ENCODE data around the gene ITLN1. TPM values are rescaled to one million over a fixed set of nuclear protein-coding genes. Genes with fewer than 3 reads are reported as not detected.
A peak's percentile ranks its signal among the peaks of the same experiment; 100 is the strongest.

ITLN1 gene
- total RNA-seq, 2 donors from 2014 or later = not detected

GRCh38 chr1:160838888-160839287, 46.1 kb downstream of the ITLN1 start:
- Mint-ChIP-seq H3K4me3 (peak overlapping the region; percentile 75 to 93), H3K36me3 (ENCODE audit: insufficient read depth in 2 of 2) (peaks cover 0 to under 1% of the 10 kb centered on the region in 2 donors), H3K27ac (peak overlapping the region; percentile 14), H3K27me3 (ENCODE audit: low read depth) (no peaks in the 10 kb centered on the region), H3K9me3 (no peaks in the 10 kb centered on the region), H3K4me1 (ENCODE audit: low read depth) (peaks cover 55% of the 10 kb centered on the region)
- DNase-seq (peak; percentile 42 to 57), ATAC-seq (replicated peaks in 1 of 2) (peak in 1 of 2 donors; percentile 10)

GRCh38 chr1:160837558-160838205, 47.3 kb downstream of the ITLN1 start:
- no peaks in the 10 kb centered on the region for H3K27me3 Mint-ChIP-seq (ENCODE audit: low read depth)
- H3K27ac Mint-ChIP-seq = peak overlapping the region; percentile 95
- H3K36me3 Mint-ChIP-seq (ENCODE audit: insufficient read depth in 2 of 2) = no peaks in the 10 kb centered on the region
- no peaks in the 10 kb centered on the region for H3K9me3 Mint-ChIP-seq
- peaks cover 60% of the 10 kb centered on the region for H3K4me1 Mint-ChIP-seq (ENCODE audit: low read depth)
- peak; percentile 81 to 83 for DNase-seq
- H3K4me3 Mint-ChIP-seq = peak overlapping the region; percentile 75 to 93
- peak; percentile 88 for ATAC-seq (replicated peaks in 1 of 2)

- peaks cover 60% of the 10 kb centered on the region for H3K4me1 Mint-ChIP-seq (ENCODE audit: low read depth)
- H3K9me3 Mint-ChIP-seq = no peaks in the 10 kb centered on the region
- peak overlapping the region; percentile 59 to 77 for H3K4me3 Mint-ChIP-seq
- H3K36me3 Mint-ChIP-seq (ENCODE audit: insufficient read depth in 2 of 2) = no peaks in the 10 kb centered on the region
- no peaks in the 10 kb centered on the region for H3K27me3 Mint-ChIP-seq (ENCODE audit: low read depth)
- H3K27ac Mint-ChIP-seq = peak overlapping the region; percentile 70
- DNase-seq = no peak
- ATAC-seq (replicated peaks in 1 of 2) = no peak
Observed at GRCh38 chr1:160836981-160837557, 47.9 kb downstream of the ITLN1 start.

GRCh38 chr1:160836561-160836960, 48.4 kb downstream of the ITLN1 start:
- peak overlapping the region; percentile 70 for H3K27ac Mint-ChIP-seq
- H3K27me3 Mint-ChIP-seq (ENCODE audit: low read depth) = no peaks in the 10 kb centered on the region
- H3K4me1 Mint-ChIP-seq (ENCODE audit: low read depth) = peaks cover 60% of the 10 kb centered on the region
- H3K4me3 Mint-ChIP-seq = peak overlapping the region; percentile 59 to 77
- H3K9me3 Mint-ChIP-seq = no peaks in the 10 kb centered on the region
- DNase-seq (no peak), ATAC-seq (replicated peaks in 1 of 2) (no peak)
- H3K36me3 Mint-ChIP-seq (ENCODE audit: insufficient read depth in 2 of 2) = no peaks in the 10 kb centered on the region

GRCh38 chr1:160835751-160836150, 49.2 kb downstream of the ITLN1 start:
- H3K36me3 Mint-ChIP-seq (ENCODE audit: insufficient read depth in 2 of 2) = no peaks in the 10 kb centered on the region
- no peaks in the 10 kb centered on the region for H3K27me3 Mint-ChIP-seq (ENCODE audit: low read depth)
- peak overlapping the region; percentile 8 for H3K27ac Mint-ChIP-seq
- peaks cover 61% of the 10 kb centered on the region for H3K4me1 Mint-ChIP-seq (ENCODE audit: low read depth)
- DNase-seq = no peak
- H3K4me3 Mint-ChIP-seq = peak overlapping the region in 1 of 2 donors; percentile 3
- no peak for ATAC-seq (replicated peaks in 1 of 2)
- no peaks in the 10 kb centered on the region for H3K9me3 Mint-ChIP-seq

GRCh38 chr1:160834945-160835565, 49.9 kb downstream of the ITLN1 start:
- no peaks in the 10 kb centered on the region for H3K27me3 Mint-ChIP-seq (ENCODE audit: low read depth)
- no peaks in the 10 kb centered on the region for H3K36me3 Mint-ChIP-seq (ENCODE audit: insufficient read depth in 2 of 2)
- H3K27ac Mint-ChIP-seq = peak overlapping the region; percentile 93
- no peaks in the 10 kb centered on the region for H3K9me3 Mint-ChIP-seq
- H3K4me3 Mint-ChIP-seq = peak overlapping the region in 1 of 2 donors; percentile 45
- peaks cover 68% of the 10 kb centered on the region for H3K4me1 Mint-ChIP-seq (ENCODE audit: low read depth)
- DNase-seq = peak; percentile 40 to 41
- ATAC-seq (replicated peaks in 1 of 2) = no peak

- H3K9me3 Mint-ChIP-seq = no peaks in the 10 kb centered on the region
- peak; percentile 74 to 84 for ATAC-seq (replicated peaks in 1 of 2)
- H3K27me3 Mint-ChIP-seq (ENCODE audit: low read depth) = no peaks in the 10 kb centered on the region
Observed at GRCh38 chr1:160830321-160831153, 54.4 kb downstream of the ITLN1 start.

GRCh38 chr1:160829766-160830165, 55.2 kb downstream of the ITLN1 start:
- H3K4me1 Mint-ChIP-seq (ENCODE audit: low read depth) = peaks cover 22% of the 10 kb centered on the region
- no peak overlapping the region for H3K4me3 Mint-ChIP-seq

More at GRCh38 chr1:160830321-160831153, 54.4 kb downstream of the ITLN1 start:
- Mint-ChIP-seq H3K4me3 (no peak overlapping the region), H3K4me1 (ENCODE audit: low read depth) (peaks cover 29% of the 10 kb centered on the region), H3K36me3 (ENCODE audit: insufficient read depth in 2 of 2) (peaks cover 0 to 2% of the 10 kb centered on the region in 2 donors), H3K27ac (no peak overlapping the region)
- peak; percentile 82 to 85 for DNase-seq

GRCh38 chr1:160827418-160827817, 57.6 kb downstream of the ITLN1 start:
- H3K27ac Mint-ChIP-seq = peak overlapping the region; percentile 31
- no peak overlapping the region for H3K4me3 Mint-ChIP-seq
- no peaks in the 10 kb centered on the region for H3K27me3 Mint-ChIP-seq (ENCODE audit: low read depth)
- ATAC-seq (replicated peaks in 1 of 2) = no peak
- H3K9me3 Mint-ChIP-seq = no peaks in the 10 kb centered on the region
- peaks cover 0 to 2% of the 10 kb centered on the region in 2 donors for H3K36me3 Mint-ChIP-seq (ENCODE audit: insufficient read depth in 2 of 2)
- peaks cover 8% of the 10 kb centered on the region for H3K4me1 Mint-ChIP-seq (ENCODE audit: low read depth)
- DNase-seq = no peak

More at GRCh38 chr1:160829766-160830165, 55.2 kb downstream of the ITLN1 start:
- Mint-ChIP-seq H3K36me3 (ENCODE audit: insufficient read depth in 2 of 2) (peaks cover 0 to 2% of the 10 kb centered on the region in 2 donors), H3K9me3 (no peaks in the 10 kb centered on the region), H3K27ac (peak overlapping the region; percentile 28), H3K27me3 (ENCODE audit: low read depth) (no peaks in the 10 kb centered on the region)
- ATAC-seq (replicated peaks in 1 of 2) (no peak), DNase-seq (no peak)

- Mint-ChIP-seq H3K36me3 (ENCODE audit: insufficient read depth in 2 of 2) (peaks cover 0 to 2% of the 10 kb centered on the region in 2 donors), H3K27ac (no peak overlapping the region), H3K4me1 (ENCODE audit: low read depth) (peaks cover 8% of the 10 kb centered on the region), H3K27me3 (ENCODE audit: low read depth) (no peaks in the 10 kb centered on the region), H3K9me3 (no peaks in the 10 kb centered on the region), H3K4me3 (no peak overlapping the region)
- DNase-seq (no peak), ATAC-seq (replicated peaks in 1 of 2) (no peak)
Observed at GRCh38 chr1:160826546-160826945, 58.4 kb downstream of the ITLN1 start.
